SK-N-SH treated with all-trans-retinoic acid at 6 μM for 48 hours (cell line): ENCODE data around the gene DOHH.

Experiments
- ARNTL ChIP-seq: fragments of 450-650 bp; formaldehyde crosslinking; IDR thresholded peaks from 2 replicates; pipeline ENCODE4 v1.5.0; 2020; ENCODE audit warnings: low read depth, mild to moderate bottlenecking, moderate library complexity, borderline replicate concordance
- CSDC2 ChIP-seq: fragments of 250-450 bp; sonication (Bioruptor Pico); IDR thresholded peaks from 2 replicates; pipeline ENCODE4 v1.5.0; 2020; ENCODE audit warnings: mild to moderate bottlenecking, moderate library complexity
- OSR1 ChIP-seq: fragments of 250-450 bp; sonication (Bioruptor Pico); IDR thresholded peaks from 2 replicates; pipeline ENCODE4 v1.8.0; 2022; ENCODE audit warnings: moderate library complexity, mild to moderate bottlenecking, inconsistent platforms
- PPARA ChIP-seq: fragments of 250-450 bp; sonication (Bioruptor Pico); IDR thresholded peaks from 2 replicates; pipeline ENCODE4 v1.5.0; 2020; ENCODE audit warnings: mild to moderate bottlenecking, borderline replicate concordance
- TF ChIP-seq, protein P1 (sequence below): fragments of 250-450 bp; sonication (Bioruptor Pico); IDR thresholded peaks from 2 replicates; pipeline ENCODE4 v1.8.0; 2020; ENCODE audit warnings: mild to moderate bottlenecking, moderate library complexity, borderline replicate concordance

DNA sequence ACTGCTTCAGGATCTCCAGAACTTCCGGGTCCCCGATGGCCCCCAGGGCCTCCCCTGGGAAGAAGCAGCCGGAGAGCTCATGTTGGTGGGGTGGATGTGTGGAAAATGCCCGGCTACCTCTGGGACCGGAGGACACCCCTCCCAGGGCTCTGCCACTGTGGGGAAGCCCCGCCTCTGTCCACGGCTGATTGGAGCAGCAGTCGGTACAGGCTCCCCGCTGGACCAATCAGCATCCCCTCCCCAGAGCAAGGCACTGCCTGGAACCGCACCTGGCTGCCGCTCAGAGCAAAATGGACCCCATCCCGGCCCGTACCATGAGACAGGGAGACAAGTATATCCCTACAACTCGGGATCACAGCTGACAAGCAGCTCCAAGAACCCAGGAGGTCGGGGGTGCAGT is 6.4 kb downstream of the DOHH start:
- TF ChIP-seq ARNTL (no peak), PPARA (CRISPR knock-in tag) (no peak), OSR1 (CRISPR knock-in tag) (no peak), CSDC2 (CRISPR knock-in tag) (no peak)
- TF ChIP-seq, protein P1, sequence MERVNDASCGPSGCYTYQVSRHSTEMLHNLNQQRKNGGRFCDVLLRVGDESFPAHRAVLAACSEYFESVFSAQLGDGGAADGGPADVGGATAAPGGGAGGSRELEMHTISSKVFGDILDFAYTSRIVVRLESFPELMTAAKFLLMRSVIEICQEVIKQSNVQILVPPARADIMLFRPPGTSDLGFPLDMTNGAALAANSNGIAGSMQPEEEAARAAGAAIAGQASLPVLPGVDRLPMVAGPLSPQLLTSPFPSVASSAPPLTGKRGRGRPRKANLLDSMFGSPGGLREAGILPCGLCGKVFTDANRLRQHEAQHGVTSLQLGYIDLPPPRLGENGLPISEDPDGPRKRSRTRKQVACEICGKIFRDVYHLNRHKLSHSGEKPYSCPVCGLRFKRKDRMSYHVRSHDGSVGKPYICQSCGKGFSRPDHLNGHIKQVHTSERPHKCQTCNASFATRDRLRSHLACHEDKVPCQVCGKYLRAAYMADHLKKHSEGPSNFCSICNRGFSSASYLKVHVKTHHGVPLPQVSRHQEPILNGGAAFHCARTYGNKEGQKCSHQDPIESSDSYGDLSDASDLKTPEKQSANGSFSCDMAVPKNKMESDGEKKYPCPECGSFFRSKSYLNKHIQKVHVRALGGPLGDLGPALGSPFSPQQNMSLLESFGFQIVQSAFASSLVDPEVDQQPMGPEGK (CRISPR knock-in tag), result no peak
